Lung (tissue), 12 donors: ENCODE results near the gene SLC25A26. TPM values are rescaled to one million over a fixed set of nuclear protein-coding genes. Genes with fewer than 3 reads are reported as not detected.

Experiments used
- ATAC-seq: fragments of 200-7000 bp; cut with Tn5 transposase; one replicate; pipeline ENCODE4 v1.9.1; 2020; ENCODE audit warnings: moderate number of reproducible peaks; ENCODE audit not compliant: insufficient read depth, low FRiP score
- DNase-seq, 3 donors: peaks; one replicate each; pipeline ENCODE4 v3.0.0-alpha.2; 2013 to 2017
- H3K27ac ChIP-seq, 2 donors: one replicate each; pipeline ENCODE4 v1.5.1; 2013; ENCODE audit warnings: mild to moderate bottlenecking in 2 of 2, moderate library complexity in 2 of 2, control low read depth in 1 of 2, inconsistent platforms in 1 of 2, low read depth in 1 of 2, low read length in 1 of 2
- H3K27me3 ChIP-seq, 3 donors: one replicate each; pipeline ENCODE4 v1.5.1; 2013; ENCODE audit warnings: low read length in 2 of 3; ENCODE audit not compliant: control insufficient read depth in 3 of 3, insufficient read depth in 3 of 3
- H3K36me3 ChIP-seq, 4 donors: one replicate each; pipeline ENCODE4 v1.5.1; 2013; ENCODE audit warnings: low read length in 4 of 4, mild to moderate bottlenecking in 1 of 4, moderate library complexity in 1 of 4; ENCODE audit not compliant: control insufficient read depth in 4 of 4, insufficient read depth in 4 of 4
- H3K4me1 ChIP-seq, 5 donors: one replicate each; pipeline ENCODE4 v1.5.1; 2013; ENCODE audit warnings: low read length in 5 of 5, mild to moderate bottlenecking in 2 of 5, moderate library complexity in 1 of 5; ENCODE audit not compliant: control insufficient read depth in 5 of 5, insufficient read depth in 5 of 5
- H3K4me3 ChIP-seq: one replicate; pipeline ENCODE4 v1.5.1; 2013; ENCODE audit warnings: mild to moderate bottlenecking, control low read depth, moderate library complexity
- H3K9ac ChIP-seq, 2 donors: one replicate each; pipeline ENCODE4 v1.5.1; 2013; ENCODE audit warnings: low read length in 2 of 2, control low read depth in 1 of 2; ENCODE audit not compliant: insufficient read depth in 1 of 2
- H3K9me3 ChIP-seq, 4 donors: one replicate each; pipeline ENCODE4 v1.5.1; 2013; ENCODE audit warnings: low read length in 3 of 4, mild to moderate bottlenecking in 1 of 4, moderate library complexity in 1 of 4; ENCODE audit not compliant: control insufficient read depth in 4 of 4, insufficient read depth in 3 of 4
- WGBS, 2 donors: extraction: QIAGEN DNeasy Blood & Tissue Kit; methylation state at CpG; one replicate each; pipeline ENCODE4 v1.1.7; 2013; 5-methylcytosine and 5-hydroxymethylcytosine counted together
- polyA plus RNA-seq, 2 donors: library from polyadenylated mRNA; stranded (reverse); fragments of 200-250 nt; gene quantifications; one replicate each; pipeline ENCODE4 v1.2.1, GENCODE V29; 2013
- total RNA-seq, 2 donors: library from RNA; depleted of rRNA in 1 of 2; stranded (reverse); fragments of >200 nt in 1 of 2; gene quantifications; one replicate each; pipeline ENCODE4 v1.2.1, GENCODE V29; 2014 to 2021
- TF ChIP-seq, protein P1 (sequence below): IDR thresholded peaks from 2 replicates; pipeline ENCODE4 v1.5.1; 2012; ENCODE audit warnings: mild to moderate bottlenecking; ENCODE audit errors: control extremely low read depth, extremely low read depth
- donor health status: control.
- donor health status: control.
- donor health status: Bipolar disorder and iron deficiency.
- donor health status: healthy.
- donor health status: DM: yes; HTN: yes; CAD: no.

SLC25A26 gene
- total and polyA plus RNA-seq, 4 donors = 10.4 to 18.0 (median 14.9) TPM

DNA sequence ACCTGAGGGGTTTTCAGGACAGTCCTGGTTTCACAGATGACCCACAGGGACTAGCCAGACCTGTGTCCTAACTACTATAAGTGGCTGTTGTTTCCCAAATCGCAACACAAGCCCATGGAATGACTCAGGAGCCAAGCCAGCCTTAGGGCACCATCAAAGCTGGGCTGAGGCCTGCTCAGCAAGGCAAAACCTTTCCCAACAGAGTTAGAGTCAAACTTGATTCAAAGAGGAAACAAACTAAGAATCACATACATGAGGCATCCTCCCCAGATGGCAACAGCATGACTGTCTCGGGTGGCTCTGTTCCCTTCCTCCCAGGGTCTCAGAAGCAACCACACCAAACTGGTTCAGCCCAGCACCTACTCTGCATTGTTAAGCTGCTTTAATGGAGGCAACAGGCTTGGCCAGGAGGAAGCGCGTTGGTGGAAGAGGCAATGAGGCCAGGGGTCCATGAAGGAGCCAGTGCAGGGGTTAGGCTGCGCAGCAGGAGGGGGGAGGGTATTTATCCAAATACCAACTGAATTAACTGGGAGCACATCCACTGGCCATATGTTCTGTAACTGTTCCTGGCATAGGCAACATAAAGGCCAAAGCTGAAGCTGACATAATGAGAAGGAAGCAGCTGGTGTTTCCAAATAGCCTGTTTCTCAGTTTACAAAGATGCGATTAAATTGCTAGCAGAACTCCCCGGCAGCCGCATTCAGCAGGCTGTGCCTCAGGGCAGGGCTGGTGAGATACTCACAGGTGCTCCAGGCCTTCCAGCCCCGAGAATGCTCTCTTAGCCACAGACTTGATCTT, 177.6 kb downstream of the SLC25A26 start:
- DNase-seq = peak in 1 of 3 donors; percentile 26
- Histone ChIP-seq H3K27ac (peak overlapping the region in 1 of 2 donors; percentile 18), H3K4me3 (no peak overlapping the region), H3K27me3 (no peaks in the 10 kb centered on the region), H3K9me3 (no peaks in the 10 kb centered on the region), H3K36me3 (peaks cover under 1 to 47% (median 21%) of the 10 kb centered on the region in 4 donors), H3K4me1 (peaks cover 0 to 9% (median 3%) of the 10 kb centered on the region in 5 donors), H3K9ac (no peak overlapping the region)
- TF ChIP-seq, protein P1, sequence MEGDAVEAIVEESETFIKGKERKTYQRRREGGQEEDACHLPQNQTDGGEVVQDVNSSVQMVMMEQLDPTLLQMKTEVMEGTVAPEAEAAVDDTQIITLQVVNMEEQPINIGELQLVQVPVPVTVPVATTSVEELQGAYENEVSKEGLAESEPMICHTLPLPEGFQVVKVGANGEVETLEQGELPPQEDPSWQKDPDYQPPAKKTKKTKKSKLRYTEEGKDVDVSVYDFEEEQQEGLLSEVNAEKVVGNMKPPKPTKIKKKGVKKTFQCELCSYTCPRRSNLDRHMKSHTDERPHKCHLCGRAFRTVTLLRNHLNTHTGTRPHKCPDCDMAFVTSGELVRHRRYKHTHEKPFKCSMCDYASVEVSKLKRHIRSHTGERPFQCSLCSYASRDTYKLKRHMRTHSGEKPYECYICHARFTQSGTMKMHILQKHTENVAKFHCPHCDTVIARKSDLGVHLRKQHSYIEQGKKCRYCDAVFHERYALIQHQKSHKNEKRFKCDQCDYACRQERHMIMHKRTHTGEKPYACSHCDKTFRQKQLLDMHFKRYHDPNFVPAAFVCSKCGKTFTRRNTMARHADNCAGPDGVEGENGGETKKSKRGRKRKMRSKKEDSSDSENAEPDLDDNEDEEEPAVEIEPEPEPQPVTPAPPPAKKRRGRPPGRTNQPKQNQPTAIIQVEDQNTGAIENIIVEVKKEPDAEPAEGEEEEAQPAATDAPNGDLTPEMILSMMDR = no peak
- ATAC-seq = no peak
- WGBS, 2 donors = 82 to 89% methylated on average over 9 of the region's 9 CpGs

DNA sequence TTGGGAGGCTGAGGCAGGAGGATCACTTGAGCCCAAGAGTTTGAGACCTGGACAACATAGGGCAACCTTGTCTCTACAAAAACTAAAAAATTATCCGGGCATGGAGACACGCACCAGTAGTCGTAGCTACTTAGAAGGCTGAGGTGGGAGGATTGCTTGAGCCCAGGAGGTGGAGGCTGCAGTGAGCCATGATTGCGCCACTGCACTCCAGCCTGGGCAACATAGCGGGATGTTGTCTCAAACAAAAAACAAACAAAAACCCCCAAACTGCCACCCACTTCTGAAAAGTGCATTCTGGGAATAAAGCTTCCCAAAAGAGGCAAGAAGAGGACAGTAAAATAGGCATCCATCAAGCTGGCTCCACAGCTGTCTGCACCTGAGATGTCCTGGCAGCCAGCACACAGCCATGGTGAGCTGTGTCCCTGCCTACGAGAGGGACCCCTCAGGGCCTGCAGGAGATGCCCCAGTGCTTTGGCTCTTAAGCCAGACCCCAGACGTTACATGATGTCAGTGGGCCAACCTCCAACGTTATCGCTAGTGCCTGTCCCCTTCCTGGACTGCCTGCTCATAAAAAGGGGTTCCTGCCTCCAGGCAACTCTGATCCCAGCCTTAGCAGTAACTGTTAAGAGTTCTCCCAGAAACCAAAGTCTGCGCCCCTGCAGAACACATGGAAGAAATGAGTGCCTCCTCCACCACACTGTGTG, 178.9 kb downstream of the SLC25A26 start:
- TF ChIP-seq, protein P1 = no peak
- 88 to 96% methylated on average over 10 of the region's 10 CpGs for WGBS, 2 donors

DNA sequence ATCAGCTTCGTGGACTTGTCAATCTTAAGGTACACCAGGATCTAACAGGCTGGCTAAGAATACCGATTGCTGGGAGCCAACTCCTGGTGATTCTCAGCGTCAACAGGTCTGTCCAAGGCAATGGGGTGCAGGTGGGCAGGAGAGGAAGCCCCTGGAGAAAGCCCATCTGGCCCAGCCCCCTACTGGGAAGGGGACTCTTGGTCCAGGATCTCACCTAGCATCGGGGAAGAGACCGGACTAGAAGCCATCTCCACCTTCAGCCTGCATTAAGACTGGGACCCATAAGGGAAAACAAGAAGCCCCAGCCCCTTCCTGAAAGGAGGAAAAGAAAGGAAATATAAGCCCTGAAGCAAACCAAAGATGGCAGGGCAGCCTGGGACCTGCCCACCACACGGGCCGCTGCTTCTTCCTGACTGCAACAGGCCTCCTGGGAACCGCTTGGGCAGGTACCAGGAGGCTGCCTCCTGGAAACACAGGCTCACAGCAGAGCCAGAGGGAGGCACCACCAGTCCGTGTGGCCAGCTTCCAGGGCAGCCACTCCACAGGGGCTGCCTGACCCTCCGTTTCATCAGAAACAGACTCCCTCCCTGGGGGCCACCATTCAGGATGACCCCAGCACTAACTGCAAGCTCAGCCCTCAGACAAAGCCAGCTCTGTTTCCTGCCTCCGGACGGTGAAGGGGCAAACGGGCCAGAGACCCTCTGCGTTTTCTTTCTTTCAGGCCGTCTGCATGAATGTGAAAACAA, 179.8 kb downstream of the SLC25A26 start:
- DNase-seq = peak in 2 of 3 donors; percentile 20 to 28
- Histone ChIP-seq H3K9me3 (no peaks in the 10 kb centered on the region), H3K4me1 (peaks cover 0 to 11% (median 0%) of the 10 kb centered on the region in 5 donors), H3K36me3 (peaks cover 4 to 48% (median 19%) of the 10 kb centered on the region in 4 donors), H3K27me3 (no peaks in the 10 kb centered on the region), H3K4me3 (no peak overlapping the region), H3K9ac (no peak overlapping the region), H3K27ac (no peak overlapping the region)
- ATAC-seq = no peak
- TF ChIP-seq, protein P1 = no peak
- 91 to 93% methylated on average over 15 of the region's 15 CpGs for WGBS, 2 donors

More for the DNA sequence above, 178.9 kb downstream of the SLC25A26 start:
- Histone ChIP-seq H3K27me3 (no peaks in the 10 kb centered on the region), H3K36me3 (peaks cover 4 to 42% (median 21%) of the 10 kb centered on the region in 4 donors), H3K4me1 (peaks cover 0 to 11% (median 3%) of the 10 kb centered on the region in 5 donors), H3K4me3 (no peak overlapping the region), H3K27ac (no peak overlapping the region), H3K9ac (no peak overlapping the region), H3K9me3 (no peaks in the 10 kb centered on the region)
- DNase-seq (no peak), ATAC-seq (no peak)
